Neuronal stem cell (in vitro differentiated cells): Measurements from ENCODE around the gene ATOSA.

ENCODE experiments used
- DNase-seq: peaks from one replicate; pipeline ENCODE4 v3.0.0-alpha.2; 2013; ENCODE audit warnings: low spot score
- H2AFZ ChIP-seq: one replicate; pipeline ENCODE4 v1.6.1; 2013; ENCODE audit warnings: mild to moderate bottlenecking, low read length, inconsistent platforms
- H2AK5ac ChIP-seq: 2 replicates; pipeline ENCODE4 v1.6.1; 2013; ENCODE audit warnings: low read depth, mild to moderate bottlenecking, inconsistent platforms, low read length, moderate library complexity, mixed read lengths
- H2BK120ac ChIP-seq: 2 replicates; pipeline ENCODE4 v1.6.1; 2013; ENCODE audit warnings: low read depth, mild to moderate bottlenecking, inconsistent platforms, low read length, moderate library complexity, mixed read lengths
- H2BK12ac ChIP-seq: one replicate; pipeline ENCODE4 v1.6.1; 2013; ENCODE audit warnings: low read length, inconsistent platforms
- H2BK15ac ChIP-seq: 2 replicates; pipeline ENCODE4 v1.6.1; 2013; ENCODE audit warnings: mild to moderate bottlenecking, low read length, inconsistent platforms, mixed read lengths
- H2BK5ac ChIP-seq: one replicate; pipeline ENCODE4 v1.6.1; 2013; ENCODE audit warnings: inconsistent platforms, mild to moderate bottlenecking, low read length, moderate library complexity
- H3K14ac ChIP-seq: one replicate; pipeline ENCODE4 v1.6.1; 2013; ENCODE audit warnings: low read length, inconsistent platforms
- H3K18ac ChIP-seq: 2 replicates; pipeline ENCODE4 v1.6.1; 2013; ENCODE audit warnings: low read length, inconsistent platforms
- H3K23ac ChIP-seq: 2 replicates; pipeline ENCODE4 v1.6.1; 2013; ENCODE audit warnings: low read depth, mild to moderate bottlenecking, mixed read lengths, low read length, inconsistent platforms; ENCODE audit not compliant: poor library complexity
- H3K27ac ChIP-seq: replicated peaks from 3 replicates; pipeline ENCODE4 v1.5.1; 2013; ENCODE audit warnings: low read length, inconsistent platforms
- H3K27me3 ChIP-seq, 3 experiments: 2 replicates each; pipeline ENCODE4 v1.6.1; 2013; ENCODE audit warnings: low read length in 3 of 3, mild to moderate bottlenecking in 2 of 3, inconsistent platforms in 1 of 3, low read depth in 1 of 3, mixed read lengths in 1 of 3, moderate library complexity in 1 of 3; ENCODE audit not compliant: control insufficient read depth in 3 of 3, insufficient read depth in 3 of 3
- H3K36me3 ChIP-seq, 2 donors: replicated peaks in 1 of 2; 2 replicates each; pipeline ENCODE4 v1.6.1; 2013; ENCODE audit warnings: low read length in 2 of 2; ENCODE audit not compliant: control insufficient read depth in 2 of 2, insufficient read depth in 2 of 2
- H3K4ac ChIP-seq: 2 replicates; pipeline ENCODE4 v1.6.1; 2013; ENCODE audit warnings: inconsistent platforms, mild to moderate bottlenecking, low read length, moderate library complexity
- H3K4me1 ChIP-seq, 2 donors: 1 replicate in 1 of 2; 2 replicates in 1 of 2; pipeline ENCODE4 v1.6.1; 2013; ENCODE audit warnings: low read length in 2 of 2, low read depth in 1 of 2; ENCODE audit not compliant: control insufficient read depth in 2 of 2, insufficient read depth in 1 of 2
- H3K4me2 ChIP-seq: one replicate; pipeline ENCODE4 v1.6.1; 2013; ENCODE audit warnings: mild to moderate bottlenecking, low read length, inconsistent platforms; ENCODE audit not compliant: insufficient read depth, poor library complexity, severe bottlenecking
- H3K4me3 ChIP-seq, 2 donors: 2 replicates each; pipeline ENCODE4 v1.5.1; 2013; ENCODE audit warnings: low read length in 2 of 2, mild to moderate bottlenecking in 2 of 2, inconsistent platforms in 1 of 2, moderate library complexity in 1 of 2
- H3K79me1 ChIP-seq: one replicate; pipeline ENCODE4 v1.6.1; 2013; ENCODE audit warnings: low read depth, mild to moderate bottlenecking, inconsistent platforms, low read length, moderate library complexity
- H3K9ac ChIP-seq: one replicate; pipeline ENCODE4 v1.6.1; 2013; ENCODE audit warnings: mild to moderate bottlenecking, low read depth, low read length, inconsistent platforms; ENCODE audit not compliant: poor library complexity
- H3K9me3 ChIP-seq, 2 donors: replicated peaks in 1 of 2; 2 replicates each; pipeline versions ENCODE3 to v1.6.1; 2013; ENCODE audit warnings: low read length in 2 of 2, mild to moderate bottlenecking in 2 of 2, inconsistent platforms in 1 of 2, low read depth in 1 of 2, mixed read lengths in 1 of 2, moderate library complexity in 1 of 2; ENCODE audit not compliant: control insufficient read depth in 2 of 2, insufficient read depth in 1 of 2
- H4K8ac ChIP-seq: one replicate; pipeline ENCODE4 v1.6.1; 2013; ENCODE audit warnings: low read depth, mild to moderate bottlenecking, inconsistent platforms, low read length, moderate library complexity
- H4K91ac ChIP-seq: one replicate; pipeline ENCODE4 v1.6.1; 2013; ENCODE audit warnings: low read length, low read depth, mild to moderate bottlenecking, inconsistent platforms; ENCODE audit not compliant: poor library complexity
- WGBS, 2 donors: extraction: QIAGEN DNeasy Blood & Tissue Kit; methylation state at CpG; one replicate each; pipeline ENCODE4 v1.1.7; 2013; ENCODE audit warnings: missing lambda C conversion rate in 2 of 2, mixed read lengths in 1 of 2; ENCODE audit not compliant: insufficient read length in 2 of 2, insufficient replicate concordance in 1 of 2; ENCODE audit errors: extremely low coverage in 2 of 2; 5-methylcytosine and 5-hydroxymethylcytosine counted together

The ATOSA gene

GRCh38 chr15:52716536-52716935, 37.3 kb upstream of the ATOSA start:
- H3K9me3 ChIP-seq = no peaks in the 10 kb centered on the region
- peaks cover 0 to 2% (median 0%) of the 10 kb centered on the region in 3 experiments for H3K27me3 ChIP-seq
- H2BK120ac ChIP-seq = no peak overlapping the region
- no peaks in the 10 kb centered on the region for H3K79me1 ChIP-seq
- H3K27ac ChIP-seq = no peak overlapping the region
- no CpG with 5 or more reads among the region's 2 CpGs for WGBS, 2 donors
- H3K23ac ChIP-seq = no peak overlapping the region
- no peak overlapping the region for H2AK5ac ChIP-seq
- H2BK5ac ChIP-seq = no peak overlapping the region
- H3K4me1 ChIP-seq = peaks cover 0 to 2% of the 10 kb centered on the region in 2 donors
- no peak overlapping the region for H4K91ac ChIP-seq
- no peaks in the 10 kb centered on the region for H3K36me3 ChIP-seq
- no peak overlapping the region for H3K14ac ChIP-seq
- H4K8ac ChIP-seq = no peak overlapping the region
- no peak for DNase-seq
- no peak overlapping the region for H3K18ac ChIP-seq
- H3K4me2 ChIP-seq = no peak overlapping the region
- no peak overlapping the region for H3K4ac ChIP-seq
- no peak overlapping the region for H3K4me3 ChIP-seq
- no peak overlapping the region for H2BK12ac ChIP-seq
- H2BK15ac ChIP-seq = no peak overlapping the region
- H2AFZ ChIP-seq = no peak overlapping the region
- no peak overlapping the region for H3K9ac ChIP-seq

DNA sequence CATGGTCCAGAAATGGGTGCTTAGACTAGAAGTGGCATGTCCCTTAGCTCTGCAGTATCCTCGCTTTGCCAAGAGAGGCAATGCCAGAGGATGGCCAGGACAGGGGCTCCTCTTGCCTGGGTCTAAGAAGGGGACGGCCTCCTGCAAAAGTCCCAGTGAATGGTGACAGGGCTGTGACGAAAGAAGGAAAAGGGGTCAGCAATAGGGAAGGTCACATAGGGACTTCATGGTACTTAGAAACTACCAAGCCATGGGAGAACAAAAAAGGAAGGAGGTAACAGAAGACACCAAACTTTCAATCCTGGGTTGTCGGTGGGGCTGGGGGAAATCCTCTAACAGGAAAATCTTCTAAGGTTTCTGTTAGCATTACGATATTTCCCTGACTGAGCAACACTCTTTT, 36.2 kb upstream of the ATOSA start:
- no peak overlapping the region for H2AK5ac ChIP-seq
- peaks cover 0 to 2% (median 0%) of the 10 kb centered on the region in 3 experiments for H3K27me3 ChIP-seq
- no peak overlapping the region for H3K14ac ChIP-seq
- H3K4me2 ChIP-seq = no peak overlapping the region
- H2BK12ac ChIP-seq = no peak overlapping the region
- H3K9ac ChIP-seq = no peak overlapping the region
- no peak overlapping the region for H3K4ac ChIP-seq
- H2BK120ac ChIP-seq = no peak overlapping the region
- peaks cover 0 to 2% of the 10 kb centered on the region in 2 donors for H3K4me1 ChIP-seq
- DNase-seq = no peak
- H3K18ac ChIP-seq = no peak overlapping the region
- no peak overlapping the region for H2AFZ ChIP-seq
- H3K4me3 ChIP-seq = no peak overlapping the region
- no peak overlapping the region for H3K27ac ChIP-seq
- no peak overlapping the region for H4K91ac ChIP-seq
- no peak overlapping the region for H2BK5ac ChIP-seq
- no peaks in the 10 kb centered on the region for H3K36me3 ChIP-seq
- no peaks in the 10 kb centered on the region for H3K79me1 ChIP-seq
- WGBS, 2 donors = no CpG with 5 or more reads among the region's 5 CpGs
- no peak overlapping the region for H4K8ac ChIP-seq
- H3K9me3 ChIP-seq = no peaks in the 10 kb centered on the region
- H2BK15ac ChIP-seq = no peak overlapping the region
- no peak overlapping the region for H3K23ac ChIP-seq

DNA sequence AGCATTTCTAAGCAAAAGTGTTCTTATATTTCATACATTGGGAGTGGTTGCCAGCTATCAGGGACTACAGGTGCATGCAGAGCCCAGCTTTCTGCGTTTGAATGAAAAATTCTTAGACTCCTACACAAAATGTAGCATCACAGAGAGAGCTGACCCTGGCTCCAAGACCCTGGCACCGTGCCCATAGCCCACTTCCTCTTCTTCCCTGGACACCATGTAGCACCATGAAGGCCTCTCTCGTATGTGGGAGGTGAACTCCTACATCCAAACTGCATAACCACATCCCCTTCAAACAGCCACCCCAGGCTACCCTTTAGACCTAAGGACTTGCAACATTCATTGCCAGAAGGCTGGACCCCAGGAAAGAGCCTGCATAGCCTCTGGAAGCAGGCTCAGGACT, 35.8 kb upstream of the ATOSA start:
- no peak for DNase-seq

GRCh38 chr15:52710708-52711389, 31.7 kb upstream of the ATOSA start:
- Histone ChIP-seq H2AFZ (no peak overlapping the region), H2BK12ac (no peak overlapping the region), H4K91ac (no peak overlapping the region), H3K9ac (no peak overlapping the region), H3K27ac (no peak overlapping the region), H3K23ac (no peak overlapping the region), H2BK5ac (no peak overlapping the region), H2AK5ac (no peak overlapping the region), H3K4me2 (no peak overlapping the region), H3K18ac (no peak overlapping the region), H3K9me3 (no peaks in the 10 kb centered on the region), H3K27me3 (peaks cover 0 to 25% (median 0%) of the 10 kb centered on the region in 3 experiments), H3K14ac (no peak overlapping the region), H4K8ac (no peak overlapping the region), H2BK120ac (no peak overlapping the region), H3K4ac (no peak overlapping the region), H2BK15ac (no peak overlapping the region), H3K36me3 (no peaks in the 10 kb centered on the region), H3K4me3 (no peak overlapping the region), H3K79me1 (no peaks in the 10 kb centered on the region), H3K4me1 (peaks cover 0 to 6% of the 10 kb centered on the region in 2 donors)
- no peak for DNase-seq
- WGBS, 2 donors = no CpG with 5 or more reads among the region's 2 CpGs

More for the DNA sequence above, 35.8 kb upstream of the ATOSA start:
- Histone ChIP-seq H3K9ac (no peak overlapping the region), H2BK12ac (no peak overlapping the region), H3K79me1 (no peaks in the 10 kb centered on the region), H3K36me3 (no peaks in the 10 kb centered on the region), H3K4ac (no peak overlapping the region), H3K9me3 (no peaks in the 10 kb centered on the region), H2BK15ac (no peak overlapping the region), H2BK5ac (no peak overlapping the region), H4K8ac (no peak overlapping the region), H2AK5ac (no peak overlapping the region), H3K4me2 (no peak overlapping the region), H2BK120ac (no peak overlapping the region), H3K14ac (no peak overlapping the region), H3K27me3 (peaks cover 0 to 2% (median 0%) of the 10 kb centered on the region in 3 experiments), H2AFZ (no peak overlapping the region), H3K4me1 (peaks cover 0 to 2% of the 10 kb centered on the region in 2 donors), H3K4me3 (no peak overlapping the region), H3K18ac (no peak overlapping the region), H3K23ac (no peak overlapping the region), H3K27ac (no peak overlapping the region), H4K91ac (no peak overlapping the region)
- WGBS, 2 donors = no CpG with 5 or more reads among the region's 3 CpGs
